Transverse colon (tissue), 4 donors: ENCODE measurements around the gene SCNM1. TPM values are rescaled to one million over a fixed set of nuclear protein-coding genes. Genes with fewer than 3 reads are reported as not detected.
A peak's percentile ranks its signal among the peaks of the same experiment; 100 is the strongest.
"Not testable (repeated sequence)": the region's sequence is repeated elsewhere in the genome, so short reads cannot be mapped to it uniquely, and the experiment has no call there.

Experiments used
- DNase-seq: peaks from one replicate; pipeline ENCODE4 v3.0.0-alpha.2; 2019
- H3K27ac ChIP-seq, 4 donors: fragments of 200-600 bp; sonication (generic); 2 replicates each; pipeline ENCODE4 v1.5.1; 2016 to 2018; ENCODE audit warnings: inconsistent platforms in 4 of 4
- H3K27me3 ChIP-seq: fragments of 200-600 bp; sonication (generic); 2 replicates; pipeline ENCODE4 v1.5.1; 2017; ENCODE audit warnings: inconsistent platforms
- H3K36me3 ChIP-seq, 4 donors: fragments of 200-600 bp; sonication (generic); 2 replicates each; pipeline ENCODE4 v1.5.1; 2017 to 2019; ENCODE audit warnings: inconsistent platforms in 4 of 4
- H3K4me1 ChIP-seq, 4 donors: fragments of 200-600 bp; sonication (generic); 2 replicates each; pipeline ENCODE4 v1.5.1; 2017 to 2020; ENCODE audit warnings: inconsistent platforms in 4 of 4
- H3K4me3 ChIP-seq, 4 donors: fragments of 200-600 bp; sonication (generic); 1 replicate in 1 of 4; 2 replicates in 3 of 4; pipeline versions ENCODE4 v1.5.1 to v1.6.1; 2017 to 2019; ENCODE audit warnings: inconsistent platforms in 4 of 4
- H3K9me3 ChIP-seq, 2 donors: fragments of 200-600 bp; sonication (generic); 2 replicates each; pipeline ENCODE4 v1.5.1; 2017 to 2019; ENCODE audit warnings: inconsistent platforms in 2 of 2
- CTCF ChIP-seq, 5 experiments: fragments of 200-600 bp in 3 of 5; fragments of 450-650 bp in 2 of 5; sonication (generic) in 3 of 5; IDR thresholded peaks; 1 replicate in 2 of 5; 2 replicates in 3 of 5; pipeline ENCODE4 v1.5.1; 2016 to 2017; ENCODE audit warnings: antibody characterized with exemption in 5 of 5, inconsistent platforms in 3 of 5, mild to moderate bottlenecking in 2 of 5, moderate library complexity in 1 of 5
- EP300 ChIP-seq: sonication (generic); formaldehyde crosslinking; IDR thresholded peaks from one replicate; pipeline ENCODE4 v1.6.1; 2017; ENCODE audit warnings: antibody characterized with exemption, low read depth
- POLR2A ChIP-seq: fragments of 450-650 bp; IDR thresholded peaks from one replicate; pipeline ENCODE4 v1.6.1; 2016; ENCODE audit warnings: antibody characterized with exemption, mild to moderate bottlenecking, moderate library complexity
- POLR2AphosphoS5 ChIP-seq, 3 donors: sonication (generic); formaldehyde crosslinking; IDR thresholded peaks; one replicate each; pipeline ENCODE4 v1.6.1; 2016; ENCODE audit warnings: antibody characterized with exemption in 3 of 3
- WGBS, 2 donors: methylation state at CpG; one replicate each; pipeline ENCODE4 v1.1.5; 2018; ENCODE audit warnings: low coverage in 1 of 2; 5-methylcytosine and 5-hydroxymethylcytosine counted together
- in situ Hi-C, 4 donors: fragments of 200-750 bp; cut with MboI; loops; one replicate each; pipeline versions ENCODE4 v1.15.0 to v1.15.1; 2017; ENCODE audit warnings: low sequenced_read_pairs in 3 of 4, low pct_ligation_motif_present in 1 of 4, low pct_unique_long_range_greater_than_20kb in 1 of 4
- intact Hi-C: fragments of 100-400 bp; cut with DNase I; formaldehyde crosslinking; loops from one replicate; pipeline ENCODE4 v1.15.1; 2023; ENCODE audit warnings: low total_unique reads
- total RNA-seq, 4 donors: library from RNA; depleted of rRNA; stranded (reverse); fragments of >200 nt; gene quantifications; one replicate each; pipeline ENCODE4 v1.1.0, GENCODE V29; 2016

SCNM1 gene
- total RNA-seq, 4 donors from 2014 or later = 9.0 to 35.4 (median 25.1) TPM

GRCh38 chr1:151199873-151200581 lies 34.1 kb downstream of the SCNM1 start:
- 34 to 48% methylated on average over 11 of the region's 11 CpGs for WGBS, 2 donors
- Histone ChIP-seq H3K27me3 (no peaks in the 10 kb centered on the region), H3K4me1 (peaks cover 16 to 61% (median 39%) of the 10 kb centered on the region in 4 donors), H3K9me3 (no peaks in the 10 kb centered on the region), H3K27ac (peak overlapping the region; percentile 95 to 99 (median 96)), H3K4me3 (peak overlapping the region; percentile 75 to 93 (median 78)), H3K36me3 (peaks cover 0 to 6% (median 0%) of the 10 kb centered on the region in 4 donors)
- in situ Hi-C loops (no loop called here), intact Hi-C loops (loop anchor here (5.0 kb wide), 1 partner anchor 52 kb away; the partner anchor contains the start of gene PSMD4)
- peak in 1 of 3 donors; percentile 7 for TF ChIP-seq POLR2AphosphoS5 (IDR thresholded peaks at IDR 0.05)
- TF ChIP-seq EP300 = no peak
- no peak for DNase-seq

DNA sequence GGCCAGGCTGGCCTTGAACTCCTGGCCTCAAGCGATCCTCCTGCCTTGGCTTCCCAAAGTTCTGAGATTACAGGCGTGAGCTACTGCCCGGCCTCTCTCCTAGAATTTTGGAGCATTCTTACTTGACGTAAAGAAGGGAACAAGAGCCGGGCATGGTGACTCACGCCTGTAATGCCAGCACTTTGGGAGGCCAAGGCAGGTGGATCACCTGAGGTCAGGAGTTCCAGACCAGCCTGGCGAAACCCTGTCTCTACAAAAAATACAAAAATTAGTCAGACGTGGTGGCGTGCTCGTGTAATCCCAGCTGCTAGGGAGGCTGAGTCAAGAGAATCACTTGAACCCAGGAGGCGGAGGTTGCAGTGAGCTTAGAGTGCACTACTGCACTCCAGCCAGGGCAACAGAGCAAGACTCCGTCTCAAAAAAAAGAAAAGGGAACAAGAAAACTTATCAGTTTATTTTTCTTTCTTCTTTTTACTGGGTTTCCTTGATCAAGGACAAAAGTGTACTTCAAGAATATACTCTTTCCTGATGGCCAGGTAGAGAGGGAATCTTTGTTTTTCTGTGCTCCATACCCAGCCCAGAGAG lies 39.5 kb downstream of the SCNM1 start:
- peaks cover 0 to 22% (median 6%) of the 10 kb centered on the region in 4 donors for H3K36me3 ChIP-seq
- in situ Hi-C loops, H3K9me3 ChIP-seq, H3K27ac ChIP-seq, H3K4me3 ChIP-seq, DNase-seq, intact Hi-C loops, H3K27me3 ChIP-seq: not testable (repeated sequence)
- 91 to 93% methylated on average over 6 to 12 of the region's 12 CpGs for WGBS, 2 donors
- peaks cover 11 to 39% (median 19%) of the 10 kb centered on the region in 4 donors for H3K4me1 ChIP-seq

DNA sequence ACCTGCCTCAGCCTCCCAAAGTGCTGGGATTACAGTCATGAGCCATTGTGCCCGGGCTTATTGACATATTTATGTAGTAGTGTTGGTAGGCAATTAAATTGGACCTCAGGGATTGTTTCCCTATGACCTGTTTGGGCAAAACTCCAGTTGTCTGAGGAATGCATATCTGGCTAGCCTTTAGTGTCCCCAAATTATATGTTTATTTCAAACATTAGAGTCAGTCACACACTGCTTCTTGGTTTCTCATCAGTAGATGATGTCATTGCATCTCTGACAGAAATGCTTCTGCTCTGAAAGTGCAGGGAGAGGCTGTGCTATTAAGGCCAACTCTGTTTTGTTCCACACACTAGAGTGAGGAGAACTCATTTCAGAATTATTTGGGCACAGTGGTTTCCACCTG lies 44.9 kb downstream of the SCNM1 start:
- DNase-seq = no peak
- TF ChIP-seq CTCF (IDR thresholded peaks at IDR 0.05) = no peak
- no peak for TF ChIP-seq POLR2A
- no peak for TF ChIP-seq EP300
- no peak for TF ChIP-seq POLR2AphosphoS5 (IDR thresholded peaks at IDR 0.05)
- in situ Hi-C loops = no loop called here
- 76% methylated on average over 1 of the region's 1 CpG; no CpG with 5 or more reads in 1 of the 2 donors for WGBS, 2 donors
- Histone ChIP-seq H3K4me1 (peaks cover 0 to 9% (median 0%) of the 10 kb centered on the region in 4 donors), H3K27ac (no peak overlapping the region), H3K36me3 (peaks cover 0 to 22% (median 6%) of the 10 kb centered on the region in 4 donors), H3K27me3 (no peaks in the 10 kb centered on the region), H3K9me3 (no peaks in the 10 kb centered on the region), H3K4me3 (no peak overlapping the region)
- intact Hi-C loops = loop anchor here (5.0 kb wide), 1 partner anchor 1139 kb away; no protein-coding TSS in a partner anchor

DNA sequence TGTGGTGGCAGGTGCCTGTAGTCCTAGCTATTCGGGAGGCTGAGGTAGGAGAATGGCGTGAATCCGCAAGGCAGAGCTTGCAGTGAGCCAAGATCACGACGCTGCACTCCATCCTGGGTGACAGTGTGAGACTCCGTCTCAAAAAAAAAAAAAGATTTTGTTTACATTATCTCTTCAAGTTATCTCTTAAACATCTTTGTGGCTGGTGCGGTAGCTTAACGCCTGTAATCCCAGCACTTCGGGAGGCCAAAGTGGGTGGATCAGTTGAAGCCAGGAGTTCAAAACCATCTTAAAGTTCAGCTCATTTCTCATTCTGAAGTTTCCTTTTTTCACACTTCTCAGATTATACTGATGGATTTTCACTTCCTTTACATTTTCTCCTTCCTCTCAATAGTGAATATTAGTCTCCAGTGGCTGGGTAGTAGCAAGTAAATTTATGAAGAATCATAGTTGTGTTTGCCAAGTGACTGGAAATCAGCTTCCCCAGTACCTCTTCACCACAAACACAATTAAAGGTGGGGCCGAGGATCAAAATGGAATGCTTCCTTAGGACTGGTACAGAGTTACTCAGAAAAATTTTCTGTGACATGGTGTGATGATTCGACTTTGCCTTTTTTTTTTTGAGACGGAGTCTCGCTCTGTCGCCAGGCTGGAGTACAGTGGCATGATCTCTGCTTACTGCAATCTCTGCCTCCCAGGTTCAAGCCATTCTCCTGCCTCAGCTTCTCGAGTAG lies 46.2 kb downstream of the SCNM1 start:
- 77 to 83% methylated on average over 13 to 15 of the region's 15 CpGs for WGBS, 2 donors

More for the DNA sequence above, 46.2 kb downstream of the SCNM1 start:
- peaks cover 0 to 15% (median 1%) of the 10 kb centered on the region in 4 donors for H3K36me3 ChIP-seq
- H3K27ac ChIP-seq = no peak overlapping the region
- no peak overlapping the region for H3K4me3 ChIP-seq
- H3K9me3 ChIP-seq = no peaks in the 10 kb centered on the region
- intact Hi-C loops (loop anchor here (5.0 kb wide), 1 partner anchor 1140 kb away; no protein-coding TSS in a partner anchor), in situ Hi-C loops (no loop called here)
- peaks cover 0 to 8% (median 0%) of the 10 kb centered on the region in 4 donors for H3K4me1 ChIP-seq
- no peak for DNase-seq
- H3K27me3 ChIP-seq = no peaks in the 10 kb centered on the region
- TF ChIP-seq EP300 (no peak), POLR2A (no peak), CTCF (IDR thresholded peaks at IDR 0.05) (no peak), POLR2AphosphoS5 (IDR thresholded peaks at IDR 0.05) (no peak)
